SK-N-SH treated with all-trans-retinoic acid at 6 μM for 48 hours (cell line): ENCODE results near the gene SEMA3E.

Experiments used
- ATAC-seq: fragments of 200-7000 bp; cut with Tn5 transposase; 3 replicates; pipeline ENCODE4 v1.9.1; 2020; ENCODE audit warnings: mild to moderate bottlenecking, moderate library complexity
- ARNTL ChIP-seq: fragments of 450-650 bp; formaldehyde crosslinking; IDR thresholded peaks from 2 replicates; pipeline ENCODE4 v1.5.0; 2020; ENCODE audit warnings: low read depth, mild to moderate bottlenecking, moderate library complexity, borderline replicate concordance
- BACH2 ChIP-seq: fragments of 250-450 bp; sonication (Bioruptor Pico); IDR thresholded peaks from 2 replicates; pipeline ENCODE4 v1.9.0; 2021; ENCODE audit warnings: mild to moderate bottlenecking, borderline replicate concordance
- CSDC2 ChIP-seq: fragments of 250-450 bp; sonication (Bioruptor Pico); IDR thresholded peaks from 2 replicates; pipeline ENCODE4 v1.5.0; 2020; ENCODE audit warnings: mild to moderate bottlenecking, moderate library complexity
- ESRRG ChIP-seq: fragments of 250-450 bp; sonication (Bioruptor Pico); IDR thresholded peaks from 2 replicates; pipeline ENCODE4 v1.6.1; 2021; ENCODE audit warnings: mild to moderate bottlenecking
- GLIS3 ChIP-seq: fragments of 250-450 bp; sonication (Bioruptor Pico); IDR thresholded peaks from 2 replicates; pipeline ENCODE4 v1.5.0; 2020; ENCODE audit warnings: mild to moderate bottlenecking, moderate library complexity
- ISL1 ChIP-seq: fragments of 250-450 bp; sonication (Bioruptor Pico); IDR thresholded peaks from 2 replicates; pipeline ENCODE4 v2.1.2; 2022; ENCODE audit warnings: mild to moderate bottlenecking, moderate library complexity
- OSR1 ChIP-seq: fragments of 250-450 bp; sonication (Bioruptor Pico); IDR thresholded peaks from 2 replicates; pipeline ENCODE4 v1.8.0; 2022; ENCODE audit warnings: moderate library complexity, mild to moderate bottlenecking, inconsistent platforms
- PPARA ChIP-seq: fragments of 250-450 bp; sonication (Bioruptor Pico); IDR thresholded peaks from 2 replicates; pipeline ENCODE4 v1.5.0; 2020; ENCODE audit warnings: mild to moderate bottlenecking, borderline replicate concordance
- SNAI2 ChIP-seq: fragments of 250-450 bp; sonication (Bioruptor Pico); IDR thresholded peaks from 2 replicates; pipeline ENCODE4 v1.5.0; 2020; ENCODE audit warnings: mild to moderate bottlenecking, moderate library complexity
- TCF4 ChIP-seq: fragments of 250-450 bp; sonication (Bioruptor Pico); IDR thresholded peaks from 2 replicates; pipeline ENCODE4 v1.8.0; 2021; ENCODE audit warnings: mild to moderate bottlenecking, moderate library complexity, borderline replicate concordance
- TOX ChIP-seq: fragments of 250-450 bp; sonication (Bioruptor Pico); IDR thresholded peaks from 2 replicates; pipeline ENCODE4 v1.8.0; 2021; ENCODE audit warnings: mild to moderate bottlenecking, moderate library complexity, borderline replicate concordance
- ZC3H10 ChIP-seq: fragments of 250-450 bp; sonication (Bioruptor Pico); IDR thresholded peaks from 2 replicates; pipeline ENCODE4 v1.5.1; 2021; ENCODE audit warnings: mild to moderate bottlenecking, moderate library complexity
- ZFP3 ChIP-seq: fragments of 250-450 bp; sonication (Bioruptor Pico); IDR thresholded peaks from 2 replicates; pipeline ENCODE4 v1.5.0; 2020; ENCODE audit warnings: mild to moderate bottlenecking, moderate library complexity
- ZFP30 ChIP-seq: fragments of 450-650 bp; formaldehyde crosslinking; IDR thresholded peaks from 2 replicates; pipeline ENCODE4 v1.5.0; 2022; ENCODE audit warnings: mild to moderate bottlenecking, moderate library complexity
- ZNF565 ChIP-seq: fragments of 450-650 bp; formaldehyde crosslinking; conservative IDR thresholded peaks from 2 replicates; pipeline ENCODE4 v1.5.0; 2020; ENCODE audit warnings: low read depth, mild to moderate bottlenecking, moderate library complexity
- ZNF8 ChIP-seq: fragments of 450-650 bp; formaldehyde crosslinking; IDR thresholded peaks from 2 replicates; pipeline ENCODE4 v1.5.0; 2020; ENCODE audit warnings: mild to moderate bottlenecking, moderate library complexity
- TF ChIP-seq, protein P1 (sequence below): fragments of 250-450 bp; sonication (Bioruptor Pico); IDR thresholded peaks from 2 replicates; pipeline ENCODE4 v1.8.0; 2021; ENCODE audit warnings: low read depth, mild to moderate bottlenecking, moderate library complexity, borderline replicate concordance
- TF ChIP-seq, protein P2 (sequence below): fragments of 250-450 bp; sonication (Bioruptor Pico); IDR thresholded peaks from 2 replicates; pipeline ENCODE4 v1.5.1; 2020; ENCODE audit warnings: low read depth, mild to moderate bottlenecking, moderate library complexity
- TF ChIP-seq, protein P3 (sequence below): fragments of 250-450 bp; sonication (Bioruptor Pico); IDR thresholded peaks from 2 replicates; pipeline ENCODE4 v1.5.0; 2020; ENCODE audit warnings: mild to moderate bottlenecking, moderate library complexity
- TF ChIP-seq, protein P4 (sequence below): fragments of 250-450 bp; sonication (Bioruptor Pico); IDR thresholded peaks from 2 replicates; pipeline ENCODE4 v1.5.1; 2021; ENCODE audit warnings: mild to moderate bottlenecking, moderate library complexity

Gene SEMA3E

DNA sequence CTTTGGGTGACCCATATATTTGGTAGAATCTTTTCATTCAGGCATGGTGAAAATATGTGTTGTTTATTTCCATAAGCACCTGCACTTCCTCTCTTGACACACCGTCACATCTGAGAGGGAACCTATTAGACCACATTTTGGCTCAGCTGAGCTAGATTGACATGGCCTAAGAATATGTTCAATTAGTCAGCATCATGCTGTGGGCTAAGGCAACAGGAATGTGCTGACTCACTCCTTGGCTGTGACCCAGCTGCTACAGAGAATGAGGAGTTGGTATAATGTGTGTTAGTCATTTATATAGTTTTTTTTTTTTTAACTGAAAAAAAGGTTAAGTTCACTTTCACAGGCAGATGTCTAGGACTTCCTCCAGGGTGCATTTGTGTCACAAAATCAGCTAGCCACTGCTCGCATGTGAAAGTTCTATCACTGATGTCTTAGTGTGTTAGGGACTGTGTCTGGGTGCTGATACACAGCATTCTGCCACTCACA, 180.6 kb downstream of the SEMA3E start:
- TF ChIP-seq, protein P1, sequence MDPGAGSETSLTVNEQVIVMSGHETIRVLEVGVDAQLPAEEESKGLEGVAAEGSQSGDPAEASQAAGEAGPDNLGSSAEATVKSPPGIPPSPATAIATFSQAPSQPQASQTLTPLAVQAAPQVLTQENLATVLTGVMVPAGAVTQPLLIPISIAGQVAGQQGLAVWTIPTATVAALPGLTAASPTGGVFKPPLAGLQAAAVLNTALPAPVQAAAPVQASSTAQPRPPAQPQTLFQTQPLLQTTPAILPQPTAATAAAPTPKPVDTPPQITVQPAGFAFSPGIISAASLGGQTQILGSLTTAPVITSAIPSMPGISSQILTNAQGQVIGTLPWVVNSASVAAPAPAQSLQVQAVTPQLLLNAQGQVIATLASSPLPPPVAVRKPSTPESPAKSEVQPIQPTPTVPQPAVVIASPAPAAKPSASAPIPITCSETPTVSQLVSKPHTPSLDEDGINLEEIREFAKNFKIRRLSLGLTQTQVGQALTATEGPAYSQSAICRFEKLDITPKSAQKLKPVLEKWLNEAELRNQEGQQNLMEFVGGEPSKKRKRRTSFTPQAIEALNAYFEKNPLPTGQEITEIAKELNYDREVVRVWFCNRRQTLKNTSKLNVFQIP (CRISPR knock-in tag) = 0 out of 2 replicates have a peak, but pooled peaks have one; percentile 35
- TF ChIP-seq, protein P2, sequence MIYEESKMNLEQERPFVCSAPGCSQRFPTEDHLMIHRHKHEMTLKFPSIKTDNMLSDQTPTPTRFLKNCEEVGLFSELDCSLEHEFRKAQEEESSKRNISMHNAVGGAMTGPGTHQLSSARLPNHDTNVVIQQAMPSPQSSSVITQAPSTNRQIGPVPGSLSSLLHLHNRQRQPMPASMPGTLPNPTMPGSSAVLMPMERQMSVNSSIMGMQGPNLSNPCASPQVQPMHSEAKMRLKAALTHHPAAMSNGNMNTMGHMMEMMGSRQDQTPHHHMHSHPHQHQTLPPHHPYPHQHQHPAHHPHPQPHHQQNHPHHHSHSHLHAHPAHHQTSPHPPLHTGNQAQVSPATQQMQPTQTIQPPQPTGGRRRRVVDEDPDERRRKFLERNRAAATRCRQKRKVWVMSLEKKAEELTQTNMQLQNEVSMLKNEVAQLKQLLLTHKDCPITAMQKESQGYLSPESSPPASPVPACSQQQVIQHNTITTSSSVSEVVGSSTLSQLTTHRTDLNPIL (CRISPR knock-in tag) = peak; percentile 79; the same call in 1 of the 2 replicates
- TF ChIP-seq ZFP3 (CRISPR knock-in tag) (no peak), ZNF8 (no peak), ZNF565 (CRISPR knock-in tag) (no peak), ISL1 (CRISPR knock-in tag) (peak; percentile 92), TOX (peak; percentile 39; the same call in 1 of the 2 replicates), GLIS3 (CRISPR knock-in tag) (no peak), ARNTL (CRISPR knock-in tag) (no peak), CSDC2 (CRISPR knock-in tag) (0 out of 2 replicates have a peak, but pooled peaks have one; percentile 60), ESRRG (CRISPR knock-in tag) (no peak), BACH2 (peak; percentile 73; the same call in 1 of the 2 replicates)
- ATAC-seq = peak; percentile 97

DNA sequence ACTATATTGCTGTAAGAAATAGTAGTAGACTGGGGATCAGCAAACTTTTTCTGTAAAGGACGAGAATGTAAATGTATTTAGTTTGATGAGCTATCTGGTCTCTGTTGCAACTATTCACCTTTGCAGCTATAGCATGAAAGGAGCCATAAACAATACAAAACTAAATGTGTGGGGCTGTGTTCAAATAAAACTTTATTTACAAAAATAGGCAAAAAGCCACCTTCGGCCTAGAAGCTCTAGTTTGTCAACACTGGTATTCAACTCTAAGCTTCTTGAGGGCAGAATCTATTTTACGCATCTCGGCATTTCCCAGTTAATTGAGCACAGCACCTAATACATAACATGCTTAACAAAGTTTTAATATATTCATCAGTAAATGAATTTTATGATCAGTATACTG, 181.4 kb downstream of the SEMA3E start:
- ATAC-seq = no peak

DNA sequence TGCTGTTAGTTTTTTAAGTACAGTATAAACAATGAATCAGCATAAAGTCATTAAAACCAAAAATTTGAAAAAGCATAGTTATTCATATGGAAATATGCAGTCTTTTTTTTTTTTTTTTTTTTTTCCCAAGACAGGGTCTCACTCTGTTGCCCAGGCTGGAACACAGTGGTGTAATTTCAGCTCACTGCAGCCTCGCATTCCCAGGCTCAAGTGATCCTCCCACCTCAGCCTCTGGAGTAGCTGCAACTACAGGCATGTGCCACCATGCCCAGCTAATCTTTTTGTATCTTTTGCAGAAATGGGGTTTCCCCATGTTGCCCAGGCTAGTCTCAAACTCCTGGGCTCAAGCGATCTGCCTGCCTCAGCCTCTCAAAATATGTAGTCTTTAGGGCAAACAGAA, 182.0 kb downstream of the SEMA3E start:
- ATAC-seq = no peak
- TF ChIP-seq ZC3H10 (CRISPR knock-in tag) (no peak), ZFP30 (CRISPR knock-in tag) (no peak), ARNTL (CRISPR knock-in tag) (no peak), SNAI2 (CRISPR knock-in tag) (no peak), CSDC2 (CRISPR knock-in tag) (no peak), BACH2 (no peak), TCF4 (no peak), OSR1 (CRISPR knock-in tag) (no peak), PPARA (CRISPR knock-in tag) (no peak), ZFP3 (CRISPR knock-in tag) (no peak)
- TF ChIP-seq, protein P1 (CRISPR knock-in tag) = no peak
- TF ChIP-seq, protein P3, sequence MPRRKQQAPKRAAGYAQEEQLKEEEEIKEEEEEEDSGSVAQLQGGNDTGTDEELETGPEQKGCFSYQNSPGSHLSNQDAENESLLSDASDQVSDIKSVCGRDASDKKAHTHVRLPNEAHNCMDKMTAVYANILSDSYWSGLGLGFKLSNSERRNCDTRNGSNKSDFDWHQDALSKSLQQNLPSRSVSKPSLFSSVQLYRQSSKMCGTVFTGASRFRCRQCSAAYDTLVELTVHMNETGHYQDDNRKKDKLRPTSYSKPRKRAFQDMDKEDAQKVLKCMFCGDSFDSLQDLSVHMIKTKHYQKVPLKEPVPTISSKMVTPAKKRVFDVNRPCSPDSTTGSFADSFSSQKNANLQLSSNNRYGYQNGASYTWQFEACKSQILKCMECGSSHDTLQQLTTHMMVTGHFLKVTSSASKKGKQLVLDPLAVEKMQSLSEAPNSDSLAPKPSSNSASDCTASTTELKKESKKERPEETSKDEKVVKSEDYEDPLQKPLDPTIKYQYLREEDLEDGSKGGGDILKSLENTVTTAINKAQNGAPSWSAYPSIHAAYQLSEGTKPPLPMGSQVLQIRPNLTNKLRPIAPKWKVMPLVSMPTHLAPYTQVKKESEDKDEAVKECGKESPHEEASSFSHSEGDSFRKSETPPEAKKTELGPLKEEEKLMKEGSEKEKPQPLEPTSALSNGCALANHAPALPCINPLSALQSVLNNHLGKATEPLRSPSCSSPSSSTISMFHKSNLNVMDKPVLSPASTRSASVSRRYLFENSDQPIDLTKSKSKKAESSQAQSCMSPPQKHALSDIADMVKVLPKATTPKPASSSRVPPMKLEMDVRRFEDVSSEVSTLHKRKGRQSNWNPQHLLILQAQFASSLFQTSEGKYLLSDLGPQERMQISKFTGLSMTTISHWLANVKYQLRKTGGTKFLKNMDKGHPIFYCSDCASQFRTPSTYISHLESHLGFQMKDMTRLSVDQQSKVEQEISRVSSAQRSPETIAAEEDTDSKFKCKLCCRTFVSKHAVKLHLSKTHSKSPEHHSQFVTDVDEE (CRISPR knock-in tag) = no peak
- TF ChIP-seq, protein P4, sequence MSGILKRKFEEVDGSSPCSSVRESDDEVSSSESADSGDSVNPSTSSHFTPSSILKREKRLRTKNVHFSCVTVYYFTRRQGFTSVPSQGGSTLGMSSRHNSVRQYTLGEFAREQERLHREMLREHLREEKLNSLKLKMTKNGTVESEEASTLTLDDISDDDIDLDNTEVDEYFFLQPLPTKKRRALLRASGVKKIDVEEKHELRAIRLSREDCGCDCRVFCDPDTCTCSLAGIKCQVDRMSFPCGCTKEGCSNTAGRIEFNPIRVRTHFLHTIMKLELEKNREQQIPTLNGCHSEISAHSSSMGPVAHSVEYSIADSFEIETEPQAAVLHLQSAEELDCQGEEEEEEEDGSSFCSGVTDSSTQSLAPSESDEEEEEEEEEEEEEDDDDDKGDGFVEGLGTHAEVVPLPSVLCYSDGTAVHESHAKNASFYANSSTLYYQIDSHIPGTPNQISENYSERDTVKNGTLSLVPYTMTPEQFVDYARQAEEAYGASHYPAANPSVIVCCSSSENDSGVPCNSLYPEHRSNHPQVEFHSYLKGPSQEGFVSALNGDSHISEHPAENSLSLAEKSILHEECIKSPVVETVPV (CRISPR knock-in tag) = no peak

More for the DNA sequence above, 181.4 kb downstream of the SEMA3E start:
- TF ChIP-seq ESRRG (CRISPR knock-in tag) (no peak), ISL1 (CRISPR knock-in tag) (no peak), PPARA (CRISPR knock-in tag) (no peak), OSR1 (CRISPR knock-in tag) (no peak), CSDC2 (CRISPR knock-in tag) (no peak), BACH2 (no peak), SNAI2 (CRISPR knock-in tag) (no peak)
- TF ChIP-seq, protein P4 (CRISPR knock-in tag) = no peak
- TF ChIP-seq, protein P2 (CRISPR knock-in tag) = no peak
